ENCODE measurements around the gene UNC13B. TPM values are rescaled to one million over a fixed set of nuclear protein-coding genes. Genes with fewer than 3 reads are reported as not detected.

UNC13B gene
- total and polyA plus RNA-seq, 2 donors (not counting 1 experiment from before 2014, with no cell fraction given), result 0.19 to 0.25 TPM

DNA sequence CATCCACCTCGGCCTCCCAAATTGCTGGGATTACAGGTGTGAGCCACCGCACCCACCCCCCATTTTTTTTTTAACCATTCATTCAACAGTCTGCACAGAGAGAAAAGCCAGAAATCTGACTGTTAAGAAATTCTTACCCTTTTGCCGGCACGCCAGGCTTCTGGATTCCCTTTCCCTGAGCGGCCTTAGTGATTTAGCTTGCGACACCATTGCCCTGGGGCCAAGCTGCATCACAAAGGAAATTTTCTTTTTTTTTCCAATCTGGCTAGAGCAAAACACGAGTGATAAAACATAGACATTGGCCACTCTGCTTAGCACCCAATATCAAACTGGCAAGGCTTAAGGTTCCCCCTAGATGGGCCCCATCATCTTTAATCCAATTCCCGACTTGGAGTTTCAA lies 24.9 kb upstream of the UNC13B start:
- no peak overlapping the region for H3K27ac Mint-ChIP-seq
- ATAC-seq (ENCODE audit: low read depth), result no peak
- H3K4me1 Mint-ChIP-seq, result no peaks in the 10 kb centered on the region
- intact Hi-C loops (cut with micrococcal nuclease), result no loop called here
- Histone ChIP-seq H3K4me3 (ENCODE audit: control extremely low read depth in 1 of 5, extremely low read depth in 1 of 5, insufficient read depth in 1 of 5, low read depth in 2 of 5, low read length in 4 of 5) (no peak overlapping the region), H3K27ac (ENCODE audit: low read length in 2 of 2) (no peak overlapping the region), H3K36me3 (replicated peaks in 1 of 2; ENCODE audit: control extremely low read depth in 1 of 2, control insufficient read depth in 1 of 2, extremely low read depth in 1 of 2, insufficient read depth in 2 of 2, low read length in 1 of 2) (no peaks in the 10 kb centered on the region), H3K9ac (ENCODE audit: low read length) (no peak overlapping the region), H3K9me3 (ENCODE audit: control extremely low read depth in 1 of 3, control insufficient read depth in 2 of 3, insufficient read depth in 1 of 3, low read length in 2 of 3) (peaks cover 1 to 18% (median 8%) of the 10 kb centered on the region in 3 donors), H3K27me3 (replicated peaks in 1 of 4; ENCODE audit: control extremely low read depth in 1 of 4, control insufficient read depth in 3 of 4, insufficient read depth in 4 of 4, low read length in 3 of 4) (no peaks in the 10 kb centered on the region), H3K79me2 (ENCODE audit: control insufficient read depth, insufficient read depth, low read length) (no peaks in the 10 kb centered on the region), H3K4me2 (replicated peaks; ENCODE audit: low read depth, low read length, poor library complexity, severe bottlenecking) (no peak overlapping the region), H4K20me1 (ENCODE audit: control insufficient read depth, insufficient read depth, low read length, poor library complexity, severe bottlenecking) (no peaks in the 10 kb centered on the region), H2AFZ (ENCODE audit: insufficient read depth, low read depth, low read length, poor library complexity, severe bottlenecking) (no peak overlapping the region), H3K4me1 (ENCODE audit: control insufficient read depth in 2 of 2, insufficient read depth in 2 of 2, low read length in 2 of 2) (no peaks in the 10 kb centered on the region)
- H3K27me3 Mint-ChIP-seq, result peaks cover 6% of the 10 kb centered on the region
- POLR2A ChIA-PET, result no interaction called here
- no peak overlapping the region for H3K4me3 Mint-ChIP-seq
- H3K9me3 Mint-ChIP-seq (ENCODE audit: insufficient read depth), result peaks cover 1% of the 10 kb centered on the region
- CTCF ChIA-PET, result no interaction called here
- WGBS (ENCODE audit: insufficient coverage), result 95% methylated on average over 7 of the region's 8 CpGs
- DNase-seq, result no peak
- no peak for TF ChIP-seq EZH2 (IDR thresholded peaks at IDR 0.05; ENCODE audit: borderline replicate concordance, insufficient read depth, low read depth, low read length, poor library complexity, severe bottlenecking)
- TF ChIP-seq, protein P1, sequence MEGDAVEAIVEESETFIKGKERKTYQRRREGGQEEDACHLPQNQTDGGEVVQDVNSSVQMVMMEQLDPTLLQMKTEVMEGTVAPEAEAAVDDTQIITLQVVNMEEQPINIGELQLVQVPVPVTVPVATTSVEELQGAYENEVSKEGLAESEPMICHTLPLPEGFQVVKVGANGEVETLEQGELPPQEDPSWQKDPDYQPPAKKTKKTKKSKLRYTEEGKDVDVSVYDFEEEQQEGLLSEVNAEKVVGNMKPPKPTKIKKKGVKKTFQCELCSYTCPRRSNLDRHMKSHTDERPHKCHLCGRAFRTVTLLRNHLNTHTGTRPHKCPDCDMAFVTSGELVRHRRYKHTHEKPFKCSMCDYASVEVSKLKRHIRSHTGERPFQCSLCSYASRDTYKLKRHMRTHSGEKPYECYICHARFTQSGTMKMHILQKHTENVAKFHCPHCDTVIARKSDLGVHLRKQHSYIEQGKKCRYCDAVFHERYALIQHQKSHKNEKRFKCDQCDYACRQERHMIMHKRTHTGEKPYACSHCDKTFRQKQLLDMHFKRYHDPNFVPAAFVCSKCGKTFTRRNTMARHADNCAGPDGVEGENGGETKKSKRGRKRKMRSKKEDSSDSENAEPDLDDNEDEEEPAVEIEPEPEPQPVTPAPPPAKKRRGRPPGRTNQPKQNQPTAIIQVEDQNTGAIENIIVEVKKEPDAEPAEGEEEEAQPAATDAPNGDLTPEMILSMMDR (IDR thresholded peaks at IDR 0.05), result no peak

DNA sequence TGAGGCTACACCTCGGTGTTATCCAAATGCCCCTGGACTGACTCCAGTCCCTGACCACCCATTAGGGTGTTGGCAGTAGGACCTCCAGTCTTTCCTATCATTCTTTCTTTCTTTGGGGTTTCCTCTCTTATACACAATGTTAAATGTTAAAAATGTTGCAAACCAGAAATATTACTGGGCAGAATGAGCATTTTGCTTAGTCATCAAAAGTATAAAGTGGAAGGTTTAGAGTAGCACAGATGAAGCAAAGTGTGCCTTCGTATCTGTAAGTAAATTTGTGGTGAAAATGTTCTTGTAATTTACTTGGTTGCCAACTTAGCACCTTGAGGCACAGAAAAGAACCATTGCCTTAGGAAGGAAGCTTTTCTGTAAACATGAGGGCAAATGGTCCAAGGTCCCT lies 21.7 kb upstream of the UNC13B start:
- Histone ChIP-seq H2AFZ (ENCODE audit: insufficient read depth, low read depth, low read length, poor library complexity, severe bottlenecking) (no peak overlapping the region), H4K20me1 (ENCODE audit: control insufficient read depth, insufficient read depth, low read length, poor library complexity, severe bottlenecking) (no peaks in the 10 kb centered on the region), H3K4me3 (ENCODE audit: control extremely low read depth in 1 of 5, extremely low read depth in 1 of 5, insufficient read depth in 1 of 5, low read depth in 2 of 5, low read length in 4 of 5) (no peak overlapping the region), H3K79me2 (ENCODE audit: control insufficient read depth, insufficient read depth, low read length) (no peaks in the 10 kb centered on the region), H3K27ac (ENCODE audit: low read length in 2 of 2) (no peak overlapping the region), H3K9me3 (ENCODE audit: control extremely low read depth in 1 of 3, control insufficient read depth in 2 of 3, insufficient read depth in 1 of 3, low read length in 2 of 3) (peaks cover 2 to 32% (median 18%) of the 10 kb centered on the region in 3 donors), H3K27me3 (replicated peaks in 1 of 4; ENCODE audit: control extremely low read depth in 1 of 4, control insufficient read depth in 3 of 4, insufficient read depth in 4 of 4, low read length in 3 of 4) (peaks cover 0 to 3% (median 0%) of the 10 kb centered on the region in 4 experiments), H3K4me2 (replicated peaks; ENCODE audit: low read depth, low read length, poor library complexity, severe bottlenecking) (no peak overlapping the region), H3K9ac (ENCODE audit: low read length) (no peak overlapping the region), H3K4me1 (ENCODE audit: control insufficient read depth in 2 of 2, insufficient read depth in 2 of 2, low read length in 2 of 2) (no peaks in the 10 kb centered on the region), H3K36me3 (replicated peaks in 1 of 2; ENCODE audit: control extremely low read depth in 1 of 2, control insufficient read depth in 1 of 2, extremely low read depth in 1 of 2, insufficient read depth in 2 of 2, low read length in 1 of 2) (no peaks in the 10 kb centered on the region)
- no peak for ATAC-seq (ENCODE audit: low read depth)
- CTCF ChIA-PET, result no interaction called here
- POLR2A ChIA-PET, result no interaction called here
- no peak for DNase-seq
- no peaks in the 10 kb centered on the region for H3K4me1 Mint-ChIP-seq
- intact Hi-C loops (cut with micrococcal nuclease), result no loop called here
- H3K9me3 Mint-ChIP-seq (ENCODE audit: insufficient read depth), result peaks cover 2% of the 10 kb centered on the region
- no peak overlapping the region for H3K27ac Mint-ChIP-seq
- no peak overlapping the region for H3K4me3 Mint-ChIP-seq
- no peak for TF ChIP-seq EZH2 (IDR thresholded peaks at IDR 0.05; ENCODE audit: borderline replicate concordance, insufficient read depth, low read depth, low read length, poor library complexity, severe bottlenecking)
- TF ChIP-seq, protein P1 (IDR thresholded peaks at IDR 0.05), result no peak
- WGBS (ENCODE audit: insufficient coverage), result 86% methylated on average over 1 of the region's 2 CpGs
- H3K27me3 Mint-ChIP-seq, result peaks cover 6% of the 10 kb centered on the region

Data from B cell (primary cell).